Endothelial cell of hepatic sinusoid (primary cell): Measurements from ENCODE around the gene GUCY2F.

Experiments used
- in situ Hi-C: cut with HindIII; loops from 2 replicates; pipeline ENCODE4 v1.10.0; 2017; ENCODE audit warnings: low sequenced_read_pairs

The GUCY2F gene

DNA sequence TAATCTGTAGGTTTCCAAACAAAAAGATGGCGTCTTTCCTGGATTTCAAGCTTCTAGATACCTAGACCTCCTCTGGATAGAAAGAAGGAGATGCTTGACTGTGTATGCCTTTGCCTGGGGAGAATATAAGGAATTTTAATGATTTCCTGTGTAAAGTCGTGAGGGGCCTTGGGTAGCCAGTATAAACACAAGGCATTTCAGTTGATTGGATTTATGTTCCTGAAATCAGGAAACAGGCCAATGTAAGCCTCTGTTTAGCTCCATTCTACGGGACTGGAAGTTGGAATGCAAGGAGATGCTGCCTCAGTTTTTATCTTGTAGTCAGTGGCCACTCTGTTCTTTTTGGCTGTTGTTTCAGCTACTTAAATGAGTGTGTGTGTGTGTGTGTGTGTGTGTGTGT is 137.2 kb downstream of the GUCY2F start:
- in situ Hi-C loops: no loop called here

DNA sequence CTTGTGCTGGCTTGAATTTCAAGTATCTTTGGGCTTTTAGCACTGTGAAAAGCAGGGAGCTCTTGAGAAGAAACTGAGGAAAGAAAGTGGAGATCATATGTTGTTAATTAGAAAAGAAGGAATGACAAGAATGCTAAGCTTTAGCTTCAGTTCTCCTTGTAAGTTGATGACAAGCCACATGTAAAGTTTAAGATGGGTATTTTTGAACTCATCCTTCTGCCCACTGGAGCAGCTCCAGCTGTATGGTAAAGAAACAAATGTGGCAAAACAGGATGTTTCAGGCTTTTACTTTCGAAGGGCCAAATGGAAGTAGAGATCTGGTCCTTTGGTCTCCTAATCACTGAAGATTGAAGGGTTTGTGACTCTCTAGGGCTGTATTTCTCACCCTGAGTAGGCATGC is 137.8 kb downstream of the GUCY2F start:
- in situ Hi-C loops: no loop called here

DNA sequence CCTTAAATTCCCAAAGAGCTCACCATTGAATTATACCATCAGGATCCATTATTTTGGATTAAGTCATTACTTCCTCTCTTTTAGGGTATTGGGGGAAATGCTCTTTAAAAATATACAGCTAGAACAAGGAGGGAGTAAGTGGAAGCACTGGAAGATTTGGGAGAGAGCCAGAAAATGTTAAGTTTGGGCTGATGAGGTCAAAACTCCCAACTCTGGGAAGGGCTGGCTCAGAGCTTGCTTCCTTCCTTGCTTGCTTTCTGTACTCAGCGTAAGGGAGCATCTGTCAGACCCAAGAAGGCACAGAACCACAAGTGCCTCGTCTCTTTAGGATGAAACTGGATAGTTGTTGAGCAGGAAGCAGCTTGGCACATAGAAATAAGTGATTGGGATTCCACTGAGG is 138.2 kb downstream of the GUCY2F start:
- in situ Hi-C loops: no loop called here

DNA sequence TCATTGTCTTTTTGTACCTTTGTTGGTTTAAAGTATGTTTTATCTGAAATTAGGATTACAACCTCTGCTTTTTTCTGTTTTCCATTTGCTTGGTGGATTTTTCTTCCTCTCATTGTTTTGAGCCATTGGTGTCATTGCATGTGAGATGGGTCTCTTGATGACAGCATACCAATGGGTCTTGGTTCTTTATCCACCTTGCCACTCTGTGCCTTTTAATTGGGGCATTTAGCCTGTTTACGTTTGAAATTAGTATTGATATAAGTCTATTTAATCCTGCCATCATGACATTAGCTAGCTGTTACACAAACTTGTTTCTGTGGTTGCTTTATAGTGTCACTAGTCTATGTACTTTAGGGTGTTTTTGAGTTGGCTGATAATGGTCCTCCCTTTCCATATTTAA is 145.7 kb downstream of the GUCY2F start:
- in situ Hi-C loops: no loop called here

DNA sequence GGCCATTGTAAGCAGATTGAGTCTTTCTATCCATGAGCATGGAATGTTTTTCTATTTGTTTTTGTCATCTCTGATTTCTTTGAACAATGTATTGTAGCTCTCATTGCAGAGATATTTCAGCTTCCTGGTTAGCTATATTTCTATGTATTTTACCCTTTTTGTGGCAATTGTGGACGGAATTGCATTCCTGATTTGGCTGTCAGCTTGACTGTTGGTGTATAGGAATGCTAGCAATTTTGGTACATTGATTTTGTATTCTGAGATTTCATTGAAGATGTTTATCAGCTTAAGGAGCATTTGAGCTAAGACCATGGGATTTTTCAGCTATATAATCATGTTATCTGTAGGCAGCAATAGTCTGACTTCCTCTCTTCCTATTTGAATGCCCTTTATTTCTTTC is 154.6 kb downstream of the GUCY2F start:
- in situ Hi-C loops: no loop called here
